NCI-H187 (cell line): ENCODE results near the gene AFAP1.
"Not testable (repeated sequence)": the region's sequence is repeated elsewhere in the genome, so short reads cannot be mapped to it uniquely, and the experiment has no call there.

Source experiments
- DNase-seq, 2 experiments: peaks; one replicate each; lab custom pipeline; 2025; lab: John Stamatoyannopoulos, UW

Gene AFAP1

GRCh38 chr4:7945709-7946380, 6.2 kb upstream of the AFAP1 start:
- no peak for DNase-seq

GRCh38 chr4:7944599-7945220, 5.0 kb upstream of the AFAP1 start:
- DNase-seq: no peak

- DNase-seq: not testable (repeated sequence)
These were observed 4.0 kb upstream of the AFAP1 start for GRCh38 chr4:7943688-7944087.

- DNase-seq: no peak
These were observed 3.5 kb upstream of the AFAP1 start for GRCh38 chr4:7943211-7943610.

GRCh38 chr4:7941965-7942496, 2.4 kb upstream of the AFAP1 start:
- no peak for DNase-seq

- DNase-seq: no peak
These were observed 1.7 kb upstream of the AFAP1 start for GRCh38 chr4:7941111-7941964.

GRCh38 chr4:7938609-7939376, 868 bp downstream of the AFAP1 start:
- DNase-seq: no peak

GRCh38 chr4:7938266-7938608, 1.4 kb downstream of the AFAP1 start:
- no peak for DNase-seq

GRCh38 chr4:7937006-7937405, 2.7 kb downstream of the AFAP1 start:
- no peak for DNase-seq

- no peak for DNase-seq
These were observed 5.8 kb downstream of the AFAP1 start for GRCh38 chr4:7933651-7934510.

- no peak for DNase-seq
These were observed 7.4 kb downstream of the AFAP1 start for GRCh38 chr4:7932287-7932686.

- DNase-seq: no peak
These were observed 10.3 kb downstream of the AFAP1 start for GRCh38 chr4:7929118-7929951.

GRCh38 chr4:7928711-7929110, 10.9 kb downstream of the AFAP1 start:
- no peak for DNase-seq

- no peak for DNase-seq
These were observed 12.8 kb downstream of the AFAP1 start for GRCh38 chr4:7926822-7927221.

GRCh38 chr4:7924570-7924969, 15.1 kb downstream of the AFAP1 start:
- DNase-seq: no peak

- no peak for DNase-seq
These were observed 15.5 kb downstream of the AFAP1 start for GRCh38 chr4:7924163-7924562.

- DNase-seq: no peak
These were observed 17.2 kb downstream of the AFAP1 start for GRCh38 chr4:7922466-7922865.

GRCh38 chr4:7918981-7919380, 20.7 kb downstream of the AFAP1 start:
- no peak for DNase-seq

GRCh38 chr4:7918187-7918586, 21.5 kb downstream of the AFAP1 start:
- DNase-seq: not testable (repeated sequence)

- DNase-seq: no peak
These were observed 22.0 kb downstream of the AFAP1 start for GRCh38 chr4:7917669-7918068.
